GM20431 (cell line): ENCODE measurements around the gene E2F2.

Experiments used
- in situ Hi-C: fragments of 300-500 bp; cut with MseI, MboI; formaldehyde crosslinking; loops from one replicate; pipeline ENCODE4 v1.15.0; 2020; ENCODE audit warnings: low sequenced_read_pairs; ENCODE audit not compliant: unreplicated experiment

The E2F2 gene

DNA sequence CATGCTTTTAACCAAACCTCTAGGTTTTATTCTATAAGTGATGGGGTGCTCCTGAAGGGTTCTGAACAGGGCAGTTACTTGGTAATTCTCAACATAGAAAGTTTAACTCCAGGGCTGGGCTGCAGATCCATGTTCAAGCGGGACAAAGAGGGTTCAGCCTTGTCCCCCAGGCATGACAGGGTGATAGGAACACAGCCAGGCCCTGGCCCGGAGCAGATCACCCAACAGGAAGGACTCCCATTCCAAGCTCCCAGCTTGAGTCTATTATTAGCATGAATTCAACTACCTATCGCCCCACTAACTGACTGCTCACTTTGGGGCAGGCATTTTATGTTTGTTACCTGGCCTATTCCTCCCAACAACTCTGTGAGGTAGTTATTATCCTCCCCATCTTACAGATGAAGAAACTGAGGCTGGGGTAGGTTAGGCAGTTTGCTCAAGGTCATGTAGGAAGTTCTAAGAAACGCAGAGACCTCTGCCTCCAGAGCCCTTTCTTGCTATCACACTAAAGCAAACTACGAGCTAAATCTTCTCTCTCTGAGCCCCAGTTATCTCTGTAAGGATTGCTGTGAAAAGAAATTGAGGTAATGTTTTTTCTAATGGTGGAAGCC lies 61.6 kb downstream of the E2F2 start:
- in situ Hi-C loops, result no loop called here

DNA sequence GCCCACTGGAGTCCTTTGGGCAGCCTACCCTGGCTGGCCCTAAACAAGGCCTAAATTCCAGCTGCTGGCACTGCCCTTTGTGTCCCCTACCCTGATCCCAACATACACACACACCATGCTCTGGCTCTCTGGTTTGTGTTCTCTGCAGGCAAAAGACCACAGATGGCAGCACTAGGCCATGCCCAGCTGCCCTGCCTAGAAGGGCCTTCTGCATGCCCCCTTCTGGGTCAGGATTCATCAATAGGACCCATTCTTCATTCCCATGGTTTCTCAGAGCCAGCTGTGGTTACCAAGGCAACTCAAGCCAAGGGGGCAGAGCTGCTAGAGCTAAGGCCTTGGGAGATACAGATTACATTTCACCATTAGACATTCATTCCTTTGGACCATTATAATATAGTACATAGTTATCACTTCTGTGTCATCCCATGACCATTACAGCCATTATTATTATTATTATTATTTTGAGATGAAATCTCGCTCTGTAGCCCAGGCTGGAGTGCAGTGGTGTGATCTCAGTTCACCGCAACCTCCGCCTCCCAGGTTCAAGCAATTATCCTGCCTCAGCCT lies 64.5 kb downstream of the E2F2 start:
- in situ Hi-C loops, result no loop called here

DNA sequence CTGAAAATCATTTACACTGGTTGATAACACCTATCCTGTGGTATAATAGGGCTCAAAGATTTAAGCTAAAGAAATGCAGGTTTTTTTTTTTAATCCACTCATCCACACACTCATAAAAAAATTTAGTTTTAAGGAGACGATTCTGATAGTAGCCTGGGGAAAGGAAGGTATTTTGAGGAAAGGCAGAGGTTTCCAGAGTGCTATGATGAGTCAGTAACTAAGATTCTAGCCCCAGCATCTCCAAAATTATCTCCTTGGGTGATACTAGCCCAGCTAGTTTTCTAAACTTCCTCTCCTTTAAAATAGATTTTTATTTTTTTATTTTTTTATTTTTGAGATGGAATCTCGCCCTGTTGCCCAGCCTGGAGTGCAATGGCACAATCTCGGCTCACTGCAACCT lies 67.7 kb downstream of the E2F2 start:
- in situ Hi-C loops, result no loop called here

DNA sequence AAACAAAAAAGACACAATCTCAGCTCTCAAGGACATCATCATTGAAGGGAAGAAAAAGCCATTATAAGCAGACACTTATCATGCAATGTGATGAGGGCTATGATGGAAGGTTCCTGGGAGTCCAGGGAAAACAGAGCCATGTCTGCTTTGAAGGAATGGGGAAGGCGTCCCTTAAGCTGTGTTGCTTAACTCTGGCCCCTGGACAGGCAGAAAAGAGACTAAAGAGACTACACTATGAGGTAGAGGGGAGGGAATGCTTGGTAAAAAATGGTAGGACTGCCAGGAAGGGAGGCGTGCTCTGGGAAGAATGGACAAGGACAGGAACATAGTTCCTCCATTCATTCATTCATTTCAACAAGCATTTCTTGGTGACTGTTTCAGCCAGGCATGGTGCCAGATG lies 68.3 kb downstream of the E2F2 start:
- in situ Hi-C loops, result no loop called here

DNA sequence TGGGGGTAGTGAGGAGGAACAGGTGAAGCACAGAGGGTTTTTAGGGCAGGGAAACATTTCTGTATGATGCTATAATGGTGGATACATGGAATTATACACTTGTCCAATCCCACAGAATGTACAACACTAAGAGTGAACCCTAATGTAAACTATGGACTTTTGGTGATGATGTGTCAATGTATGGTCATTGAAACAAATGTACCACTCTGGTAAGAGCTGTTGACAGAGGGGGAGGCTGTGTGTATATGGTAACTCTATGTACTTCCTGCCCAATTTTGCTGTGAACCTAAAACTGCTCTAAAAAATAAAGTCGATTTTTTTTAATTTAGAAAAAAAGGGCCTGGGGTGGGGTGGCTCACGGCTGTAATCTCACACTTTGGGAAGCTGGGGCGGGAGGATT lies 70.0 kb downstream of the E2F2 start:
- in situ Hi-C loops, result no loop called here

DNA sequence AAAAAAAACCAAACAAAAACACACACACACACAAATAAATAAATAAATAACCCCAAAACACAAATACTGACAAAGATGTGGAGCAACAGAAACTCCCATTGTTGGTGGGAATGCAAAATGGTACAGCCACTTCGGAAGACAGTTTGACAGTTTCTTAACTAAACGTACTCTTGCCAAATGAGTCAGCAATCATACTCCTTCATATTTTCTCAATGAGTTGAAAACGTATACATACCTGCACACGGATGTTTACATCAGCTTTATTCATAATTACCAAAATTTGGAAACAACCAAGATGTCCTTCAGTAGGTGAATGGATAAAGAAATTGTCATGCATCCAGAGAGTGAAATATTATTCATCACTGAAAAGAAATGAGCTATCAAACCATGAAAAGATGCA lies 70.5 kb downstream of the E2F2 start:
- in situ Hi-C loops, result no loop called here

DNA sequence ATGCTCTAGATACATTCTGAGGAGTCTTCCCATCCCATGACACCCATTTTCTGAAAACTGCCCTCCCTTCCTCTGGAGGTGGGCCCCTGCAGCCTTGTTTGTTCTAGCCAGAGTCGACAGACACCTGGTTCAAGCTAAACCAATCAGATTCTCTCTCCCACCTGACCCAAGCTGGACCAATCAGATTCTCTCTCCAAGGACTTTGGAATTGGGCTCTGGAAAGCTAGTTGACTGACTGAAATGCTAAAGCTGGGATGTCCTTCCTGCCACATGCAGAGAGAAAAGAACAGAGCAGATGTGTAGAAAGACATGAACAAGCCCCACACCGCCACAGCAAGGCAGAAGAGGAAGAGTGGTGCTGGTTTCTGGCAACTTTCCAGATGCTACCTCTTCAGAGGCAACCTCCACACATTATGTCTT lies 71.7 kb downstream of the E2F2 start:
- in situ Hi-C loops, result no loop called here
